GM23248 (cell line): Measurements from ENCODE around the gene OTX2. TPM values are rescaled to one million over a fixed set of nuclear protein-coding genes. Genes with fewer than 3 reads are reported as not detected.

ENCODE experiments used
- DNase-seq: peaks from one replicate; pipeline ENCODE4 v3.0.0-alpha.2; 2015
- H2AFZ ChIP-seq: fragments of 200-600 bp; sonication (generic); 2 replicates; pipeline ENCODE4 v1.6.1; 2016; ENCODE audit warnings: antibody characterized with exemption
- H3F3A ChIP-seq: fragments of 200-600 bp; sonication (generic); 2 replicates; pipeline ENCODE4 v1.6.1; 2016; ENCODE audit warnings: mild to moderate bottlenecking, antibody characterized with exemption, mixed run types; ENCODE audit not compliant: insufficient read depth
- H3K27ac ChIP-seq: fragments of 200-600 bp; sonication (generic); 2 replicates; pipeline ENCODE4 v1.5.1; 2016; ENCODE audit warnings: mild to moderate bottlenecking
- H3K27me3 ChIP-seq: fragments of 200-600 bp; sonication (generic); replicated peaks from 2 replicates; pipeline ENCODE4 v1.6.1; 2016; ENCODE audit warnings: mild to moderate bottlenecking; ENCODE audit not compliant: insufficient read depth
- H3K36me3 ChIP-seq: fragments of 200-600 bp; sonication (generic); 2 replicates; pipeline ENCODE4 v1.6.1; 2016; ENCODE audit warnings: low read depth, mild to moderate bottlenecking
- H3K4me1 ChIP-seq: fragments of 200-600 bp; sonication (generic); 2 replicates; pipeline ENCODE4 v1.6.1; 2016; ENCODE audit warnings: mild to moderate bottlenecking; ENCODE audit not compliant: insufficient read depth
- H3K4me2 ChIP-seq: fragments of 200-600 bp; sonication (generic); one replicate; pipeline ENCODE4 v1.6.1; 2016; ENCODE audit warnings: mild to moderate bottlenecking; ENCODE audit not compliant: unreplicated experiment
- H3K4me3 ChIP-seq: fragments of 200-600 bp; sonication (generic); 2 replicates; pipeline ENCODE4 v1.5.1; 2016; ENCODE audit warnings: mild to moderate bottlenecking
- H3K79me2 ChIP-seq: fragments of 200-600 bp; sonication (generic); 2 replicates; pipeline ENCODE4 v1.6.1; 2016; ENCODE audit warnings: mild to moderate bottlenecking; ENCODE audit not compliant: insufficient read depth
- H3K9ac ChIP-seq: fragments of 200-600 bp; sonication (generic); 2 replicates; pipeline ENCODE4 v1.6.1; 2016; ENCODE audit warnings: mild to moderate bottlenecking
- H3K9me2 ChIP-seq: fragments of 200-600 bp; sonication (generic); 2 replicates; pipeline ENCODE4 v1.6.1; 2016; ENCODE audit warnings: mixed run types, mild to moderate bottlenecking, moderate library complexity; ENCODE audit not compliant: insufficient read depth
- H3K9me3 ChIP-seq: fragments of 200-600 bp; sonication (generic); one replicate; pipeline ENCODE4 v1.6.1; 2017; ENCODE audit warnings: low read depth
- H4K20me1 ChIP-seq: fragments of 200-600 bp; sonication (generic); 2 replicates; pipeline ENCODE4 v1.6.0; 2016; ENCODE audit not compliant: insufficient read depth
- EZH2 ChIP-seq: fragments of 200-600 bp; sonication (generic); IDR thresholded peaks from 2 replicates; pipeline ENCODE4 v1.6.1; 2018; ENCODE audit warnings: antibody characterized with exemption, mild to moderate bottlenecking; ENCODE audit not compliant: insufficient read depth, poor library complexity, severe bottlenecking
- EZH2phosphoT487 ChIP-seq: fragments of 200-600 bp; sonication (generic); IDR thresholded peaks from 2 replicates; pipeline ENCODE4 v1.6.1; 2018; ENCODE audit warnings: antibody characterized with exemption, moderate library complexity, mild to moderate bottlenecking, low read depth; ENCODE audit not compliant: insufficient read depth
- WGBS, 2 experiments: methylation state at CpG; one replicate each; pipeline ENCODE4 v1.1.6; 2015 to 2017; ENCODE audit warnings: low lambda C conversion rate in 2 of 2, low coverage in 1 of 2; ENCODE audit errors: missing lambda C conversion rate in 2 of 2; 5-methylcytosine and 5-hydroxymethylcytosine counted together
- in situ Hi-C: fragments of 300-500 bp; cut with MboI; formaldehyde crosslinking; loops from 2 replicates; pipeline ENCODE4 v1.15.0; 2020
- polyA plus RNA-seq: library from polyadenylated mRNA; unstranded; fragments of >200 nt; fragmentation: Nextera tagmentation; extraction: Ambion mirVana; gene quantifications from 2 replicates; pipeline ENCODE4 v1.2.1, GENCODE V29; 2016
- total RNA-seq: library from RNA; depleted of rRNA; stranded (reverse); fragments of >200 nt; shearing (Covaris generic); gene quantifications from 2 replicates; pipeline ENCODE4 v1.2.3, GENCODE V29; 2014

OTX2 gene
- total and polyA plus RNA-seq, 2 experiments from 2014 or later: not detected

GRCh38 chr14:56814969-56815700, 4.9 kb upstream of the OTX2 start:
- Histone ChIP-seq H4K20me1 (no peaks in the 10 kb centered on the region), H3K4me1 (no peaks in the 10 kb centered on the region), H3K4me3 (no peak overlapping the region), H3K79me2 (no peaks in the 10 kb centered on the region), H3K36me3 (no peaks in the 10 kb centered on the region), H3K27me3 (peaks cover 74% of the 10 kb centered on the region), H3K4me2 (no peak overlapping the region), H3F3A (no peaks in the 10 kb centered on the region), H3K27ac (no peak overlapping the region), H2AFZ (no peak overlapping the region), H3K9me2 (no peaks in the 10 kb centered on the region), H3K9me3 (no peaks in the 10 kb centered on the region), H3K9ac (no peak overlapping the region)
- no peak for TF ChIP-seq EZH2phosphoT487
- no peak for TF ChIP-seq EZH2
- no peak for DNase-seq
- in situ Hi-C loops: no loop called here
- WGBS, 2 experiments: 13 to 15% methylated on average over 4 of the region's 4 CpGs

GRCh38 chr14:56814519-56814959, 4.3 kb upstream of the OTX2 start:
- no peak for DNase-seq
- peaks cover 80% of the 10 kb centered on the region for H3K27me3 ChIP-seq
- 0% methylated on average over 7 of the region's 7 CpGs for WGBS, 2 experiments

GRCh38 chr14:56813143-56813551, 2.9 kb upstream of the OTX2 start:
- H3K27ac ChIP-seq: no peak overlapping the region
- H3K27me3 ChIP-seq: peaks cover 84% of the 10 kb centered on the region
- no peak overlapping the region for H3K4me3 ChIP-seq
- H3K36me3 ChIP-seq: no peaks in the 10 kb centered on the region
- no peaks in the 10 kb centered on the region for H3F3A ChIP-seq
- no peaks in the 10 kb centered on the region for H3K9me3 ChIP-seq
- H2AFZ ChIP-seq: no peak overlapping the region
- no peak overlapping the region for H3K9ac ChIP-seq
- no peak overlapping the region for H3K4me2 ChIP-seq
- DNase-seq: no peak
- no peaks in the 10 kb centered on the region for H4K20me1 ChIP-seq
- H3K9me2 ChIP-seq: no peaks in the 10 kb centered on the region
- WGBS, 2 experiments: 1 to 2% methylated on average over 3 of the region's 3 CpGs
- no peaks in the 10 kb centered on the region for H3K4me1 ChIP-seq
- in situ Hi-C loops: no loop called here
- H3K79me2 ChIP-seq: no peaks in the 10 kb centered on the region
- TF ChIP-seq EZH2phosphoT487 (no peak), EZH2 (peak; percentile 51)

More at GRCh38 chr14:56814519-56814959, 4.3 kb upstream of the OTX2 start:
- no peaks in the 10 kb centered on the region for H3K9me3 ChIP-seq
- H2AFZ ChIP-seq: no peak overlapping the region
- no peak overlapping the region for H3K4me3 ChIP-seq
- no peak overlapping the region for H3K4me2 ChIP-seq
- no peaks in the 10 kb centered on the region for H3K79me2 ChIP-seq
- H4K20me1 ChIP-seq: no peaks in the 10 kb centered on the region
- H3K4me1 ChIP-seq: no peaks in the 10 kb centered on the region
- H3K9ac ChIP-seq: no peak overlapping the region
- no peak for TF ChIP-seq EZH2
- TF ChIP-seq EZH2phosphoT487: no peak
- in situ Hi-C loops: no loop called here
- no peaks in the 10 kb centered on the region for H3K36me3 ChIP-seq
- H3K9me2 ChIP-seq: no peaks in the 10 kb centered on the region
- no peak overlapping the region for H3K27ac ChIP-seq
- H3F3A ChIP-seq: no peaks in the 10 kb centered on the region

GRCh38 chr14:56812364-56813141, 2.3 kb upstream of the OTX2 start:
- H3K4me3 ChIP-seq: no peak overlapping the region
- no peak for DNase-seq
- H3K9ac ChIP-seq: no peak overlapping the region
- TF ChIP-seq EZH2 (peak; percentile 75), EZH2phosphoT487 (no peak)
- no peaks in the 10 kb centered on the region for H3F3A ChIP-seq
- peaks cover 90% of the 10 kb centered on the region for H3K27me3 ChIP-seq
- H3K27ac ChIP-seq: no peak overlapping the region
- no peak overlapping the region for H2AFZ ChIP-seq
- no peaks in the 10 kb centered on the region for H3K36me3 ChIP-seq
- no peaks in the 10 kb centered on the region for H3K79me2 ChIP-seq
- no peaks in the 10 kb centered on the region for H3K4me1 ChIP-seq
- H3K4me2 ChIP-seq: no peak overlapping the region
- H4K20me1 ChIP-seq: no peaks in the 10 kb centered on the region
- 3% methylated on average over 24 to 25 of the region's 25 CpGs for WGBS, 2 experiments
- in situ Hi-C loops: no loop called here
- no peaks in the 10 kb centered on the region for H3K9me3 ChIP-seq
- no peaks in the 10 kb centered on the region for H3K9me2 ChIP-seq
